ENCODE results near the gene PLEKHH1. TPM values are rescaled to one million over a fixed set of nuclear protein-coding genes. Genes with fewer than 3 reads are reported as not detected.

Gene PLEKHH1
- total RNA-seq, 1 donor from 2014 or later: 32.4 TPM

GRCh38 chr14:67487332-67487731 lies 45.8 kb upstream of the PLEKHH1 start:
- H3K27ac Mint-ChIP-seq (ENCODE audit: unreplicated experiment): no peak overlapping the region
- no peaks in the 10 kb centered on the region for H3K4me1 Mint-ChIP-seq (ENCODE audit: low read depth, unreplicated experiment)
- no peak overlapping the region for H3K4me3 Mint-ChIP-seq (ENCODE audit: unreplicated experiment)
- H3K9me3 Mint-ChIP-seq (ENCODE audit: unreplicated experiment): peaks cover 2% of the 10 kb centered on the region
- peaks cover 4% of the 10 kb centered on the region for H3K27me3 Mint-ChIP-seq (ENCODE audit: unreplicated experiment)
- H3K36me3 Mint-ChIP-seq (ENCODE audit: unreplicated experiment): peaks cover 5% of the 10 kb centered on the region
- no peak for DNase-seq
- TF ChIP-seq CTCF (IDR thresholded peaks at IDR 0.05; ENCODE audit: partially characterized antibody, unreplicated experiment): no peak

- peaks cover 12% of the 10 kb centered on the region for H3K36me3 Mint-ChIP-seq (ENCODE audit: unreplicated experiment)
- H3K4me1 Mint-ChIP-seq (ENCODE audit: low read depth, unreplicated experiment): no peaks in the 10 kb centered on the region
- H3K27me3 Mint-ChIP-seq (ENCODE audit: unreplicated experiment): peaks cover 8% of the 10 kb centered on the region
- no peak within 1 kb of the TSS for H3K27ac Mint-ChIP-seq (ENCODE audit: unreplicated experiment)
- no peak for DNase-seq
- peaks cover 6% of the 10 kb centered on the region for H3K9me3 Mint-ChIP-seq (ENCODE audit: unreplicated experiment)
- no peak for TF ChIP-seq CTCF (IDR thresholded peaks at IDR 0.05; ENCODE audit: partially characterized antibody, unreplicated experiment)
- no peak within 1 kb of the TSS for H3K4me3 Mint-ChIP-seq (ENCODE audit: unreplicated experiment)
Observed at GRCh38 chr14:67487937-67488893, 44.9 kb upstream of the PLEKHH1 start, which contains the start of gene TMEM229B. TSS of gene TMEM229B (minus strand) at chr14:67488721. CDS start at chr14:67473923, 14,798 bp downstream.

- no peak overlapping the region for H3K27ac Mint-ChIP-seq (ENCODE audit: unreplicated experiment)
- TF ChIP-seq CTCF (IDR thresholded peaks at IDR 0.05; ENCODE audit: partially characterized antibody, unreplicated experiment): no peak
- no peaks in the 10 kb centered on the region for H3K4me1 Mint-ChIP-seq (ENCODE audit: low read depth, unreplicated experiment)
- H3K27me3 Mint-ChIP-seq (ENCODE audit: unreplicated experiment): peaks cover 8% of the 10 kb centered on the region
- no peak for DNase-seq
- peaks cover 14% of the 10 kb centered on the region for H3K36me3 Mint-ChIP-seq (ENCODE audit: unreplicated experiment)
- H3K4me3 Mint-ChIP-seq (ENCODE audit: unreplicated experiment): no peak overlapping the region
- H3K9me3 Mint-ChIP-seq (ENCODE audit: unreplicated experiment): peaks cover 6% of the 10 kb centered on the region
Observed at GRCh38 chr14:67490196-67490595, 42.9 kb upstream of the PLEKHH1 start.

GRCh38 chr14:67491285-67491684 lies 41.8 kb upstream of the PLEKHH1 start:
- H3K4me1 Mint-ChIP-seq (ENCODE audit: low read depth, unreplicated experiment): no peaks in the 10 kb centered on the region
- H3K4me3 Mint-ChIP-seq (ENCODE audit: unreplicated experiment): no peak overlapping the region
- DNase-seq: no peak
- no peak for TF ChIP-seq CTCF (IDR thresholded peaks at IDR 0.05; ENCODE audit: partially characterized antibody, unreplicated experiment)
- peaks cover 8% of the 10 kb centered on the region for H3K27me3 Mint-ChIP-seq (ENCODE audit: unreplicated experiment)
- peaks cover 6% of the 10 kb centered on the region for H3K9me3 Mint-ChIP-seq (ENCODE audit: unreplicated experiment)
- peaks cover 9% of the 10 kb centered on the region for H3K36me3 Mint-ChIP-seq (ENCODE audit: unreplicated experiment)
- no peak overlapping the region for H3K27ac Mint-ChIP-seq (ENCODE audit: unreplicated experiment)
